Measurements from ENCODE around the gene ZNF398. TPM values are rescaled to one million over a fixed set of nuclear protein-coding genes. Genes with fewer than 3 reads are reported as not detected.

The ZNF398 gene
- total and polyA plus RNA-seq, 4 donors = 3.0 to 14.6 (median 8.4) TPM

DNA sequence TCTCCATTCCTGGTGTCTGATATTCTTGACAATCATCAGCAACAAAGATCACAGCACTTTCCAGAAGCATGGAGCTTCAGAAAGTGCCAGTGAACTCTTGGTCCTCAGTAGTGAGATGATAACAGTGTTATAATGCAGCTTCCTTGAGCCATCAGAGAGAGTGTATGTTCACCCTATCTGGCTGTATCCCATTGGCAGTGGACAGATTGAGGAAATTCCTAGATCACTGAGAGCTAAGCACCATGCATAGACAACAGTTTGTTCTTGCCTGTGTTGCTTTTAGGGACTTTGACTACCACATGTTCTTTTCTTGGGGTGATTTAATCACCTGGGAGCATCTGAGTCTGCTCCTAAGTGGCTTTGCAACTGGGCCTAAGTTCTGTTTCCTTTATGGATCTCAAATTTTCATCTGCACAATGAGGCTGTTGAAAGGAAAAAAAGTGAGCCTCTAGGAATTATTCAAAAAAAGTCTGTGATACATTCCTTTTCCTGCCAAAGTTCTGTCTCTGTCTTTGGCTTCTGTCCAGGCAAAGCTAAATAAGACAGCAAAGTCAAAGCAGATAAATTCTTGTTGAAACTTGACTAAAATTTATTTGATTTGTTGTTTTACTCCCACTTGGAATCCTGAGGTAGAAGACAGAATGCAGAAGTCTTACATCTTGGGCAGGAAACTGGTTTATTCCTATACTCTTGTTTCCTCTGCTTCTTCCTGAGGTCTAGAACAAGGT lies 33.6 kb downstream of the ZNF398 start:
- Histone ChIP-seq H3K27ac (ENCODE audit: low read depth in 1 of 2, low read length in 1 of 2) (no peak overlapping the region), H3K27me3 (ENCODE audit: control insufficient read depth in 3 of 3, insufficient read depth in 3 of 3, low read length in 2 of 3) (no peaks in the 10 kb centered on the region), H3K4me1 (ENCODE audit: control insufficient read depth in 5 of 5, insufficient read depth in 5 of 5, low read length in 5 of 5) (peaks cover 0 to 16% (median 3%) of the 10 kb centered on the region in 5 donors), H3K36me3 (ENCODE audit: control insufficient read depth in 4 of 4, insufficient read depth in 4 of 4, low read length in 4 of 4) (peaks cover 18 to 30% (median 22%) of the 10 kb centered on the region in 4 donors), H3K9ac (ENCODE audit: insufficient read depth in 1 of 2, low read length in 2 of 2) (no peak overlapping the region), H3K4me3 (no peak overlapping the region), H3K9me3 (ENCODE audit: control insufficient read depth in 4 of 4, insufficient read depth in 3 of 4, low read length in 3 of 4) (no peaks in the 10 kb centered on the region)
- DNase-seq (peak in 1 of 3 donors; percentile 35), ATAC-seq (ENCODE audit: insufficient read depth, low FRiP score) (no peak)
- TF ChIP-seq, protein P1, sequence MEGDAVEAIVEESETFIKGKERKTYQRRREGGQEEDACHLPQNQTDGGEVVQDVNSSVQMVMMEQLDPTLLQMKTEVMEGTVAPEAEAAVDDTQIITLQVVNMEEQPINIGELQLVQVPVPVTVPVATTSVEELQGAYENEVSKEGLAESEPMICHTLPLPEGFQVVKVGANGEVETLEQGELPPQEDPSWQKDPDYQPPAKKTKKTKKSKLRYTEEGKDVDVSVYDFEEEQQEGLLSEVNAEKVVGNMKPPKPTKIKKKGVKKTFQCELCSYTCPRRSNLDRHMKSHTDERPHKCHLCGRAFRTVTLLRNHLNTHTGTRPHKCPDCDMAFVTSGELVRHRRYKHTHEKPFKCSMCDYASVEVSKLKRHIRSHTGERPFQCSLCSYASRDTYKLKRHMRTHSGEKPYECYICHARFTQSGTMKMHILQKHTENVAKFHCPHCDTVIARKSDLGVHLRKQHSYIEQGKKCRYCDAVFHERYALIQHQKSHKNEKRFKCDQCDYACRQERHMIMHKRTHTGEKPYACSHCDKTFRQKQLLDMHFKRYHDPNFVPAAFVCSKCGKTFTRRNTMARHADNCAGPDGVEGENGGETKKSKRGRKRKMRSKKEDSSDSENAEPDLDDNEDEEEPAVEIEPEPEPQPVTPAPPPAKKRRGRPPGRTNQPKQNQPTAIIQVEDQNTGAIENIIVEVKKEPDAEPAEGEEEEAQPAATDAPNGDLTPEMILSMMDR (IDR thresholded peaks at IDR 0.05; ENCODE audit: control extremely low read depth, extremely low read depth) = no peak

DNA sequence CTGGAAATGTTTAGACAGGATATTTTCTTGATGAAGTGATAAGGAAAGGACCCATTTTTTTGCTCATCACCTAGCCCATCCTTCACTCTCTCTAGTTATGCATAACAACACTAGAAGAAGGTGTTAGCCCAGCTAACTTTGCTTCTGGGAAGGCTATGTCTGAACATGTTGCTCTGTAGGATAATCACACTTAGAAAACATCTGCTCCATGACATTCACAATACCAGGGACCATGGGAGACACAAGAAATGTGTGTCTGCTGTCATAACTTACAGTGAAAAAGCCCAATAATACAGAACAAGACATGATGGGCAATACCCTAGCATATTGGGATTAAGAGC lies 34.2 kb downstream of the ZNF398 start:
- TF ChIP-seq, protein P1 (IDR thresholded peaks at IDR 0.05; ENCODE audit: control extremely low read depth, extremely low read depth) = no peak
- no peaks in the 10 kb centered on the region for H3K9me3 ChIP-seq (ENCODE audit: control insufficient read depth in 4 of 4, insufficient read depth in 3 of 4, low read length in 3 of 4)
- no peak overlapping the region for H3K9ac ChIP-seq (ENCODE audit: insufficient read depth in 1 of 2, low read length in 2 of 2)
- H3K27ac ChIP-seq (ENCODE audit: low read depth in 1 of 2, low read length in 1 of 2) = no peak overlapping the region
- H3K4me3 ChIP-seq = no peak overlapping the region
- peaks cover 18 to 25% (median 21%) of the 10 kb centered on the region in 4 donors for H3K36me3 ChIP-seq (ENCODE audit: control insufficient read depth in 4 of 4, insufficient read depth in 4 of 4, low read length in 4 of 4)
- ATAC-seq (ENCODE audit: insufficient read depth, low FRiP score) (no peak), DNase-seq (no peak)
- H3K27me3 ChIP-seq (ENCODE audit: control insufficient read depth in 3 of 3, insufficient read depth in 3 of 3, low read length in 2 of 3) = no peaks in the 10 kb centered on the region
- H3K4me1 ChIP-seq (ENCODE audit: control insufficient read depth in 5 of 5, insufficient read depth in 5 of 5, low read length in 5 of 5) = peaks cover 0 to 16% (median 3%) of the 10 kb centered on the region in 5 donors

DNA sequence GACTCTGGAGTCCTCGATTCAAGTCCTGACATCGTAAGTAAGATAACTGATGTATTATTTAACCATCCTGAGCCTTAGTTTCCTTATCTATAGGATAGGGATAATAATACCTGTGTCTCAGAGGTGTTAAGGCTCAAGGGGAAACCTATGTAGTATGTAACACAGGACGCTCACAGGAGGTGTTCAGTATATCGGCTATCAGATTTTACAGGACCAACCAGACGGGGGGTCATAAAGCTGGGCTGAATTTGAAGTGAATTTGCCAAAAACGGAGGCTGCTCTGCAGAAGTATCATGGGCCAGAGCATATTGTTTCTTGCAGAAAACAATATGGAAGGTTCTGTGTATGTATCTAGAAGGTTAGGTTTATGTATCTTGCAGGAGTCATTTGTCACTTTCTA lies 37.0 kb downstream of the ZNF398 start:
- Histone ChIP-seq H3K27me3 (ENCODE audit: control insufficient read depth in 3 of 3, insufficient read depth in 3 of 3, low read length in 2 of 3) (no peaks in the 10 kb centered on the region), H3K4me3 (no peak overlapping the region), H3K9ac (ENCODE audit: insufficient read depth in 1 of 2, low read length in 2 of 2) (no peak overlapping the region), H3K27ac (ENCODE audit: low read depth in 1 of 2, low read length in 1 of 2) (no peak overlapping the region), H3K36me3 (ENCODE audit: control insufficient read depth in 4 of 4, insufficient read depth in 4 of 4, low read length in 4 of 4) (peaks cover 6 to 13% (median 8%) of the 10 kb centered on the region in 4 donors), H3K9me3 (ENCODE audit: control insufficient read depth in 4 of 4, insufficient read depth in 3 of 4, low read length in 3 of 4) (no peaks in the 10 kb centered on the region), H3K4me1 (ENCODE audit: control insufficient read depth in 5 of 5, insufficient read depth in 5 of 5, low read length in 5 of 5) (peaks cover 0 to 16% (median 3%) of the 10 kb centered on the region in 5 donors)
- no peak for ATAC-seq (ENCODE audit: insufficient read depth, low FRiP score)
- DNase-seq = no peak
- TF ChIP-seq, protein P1 (IDR thresholded peaks at IDR 0.05; ENCODE audit: control extremely low read depth, extremely low read depth) = no peak
- WGBS, 2 donors = 94 to 97% methylated on average over 6 of the region's 6 CpGs

DNA sequence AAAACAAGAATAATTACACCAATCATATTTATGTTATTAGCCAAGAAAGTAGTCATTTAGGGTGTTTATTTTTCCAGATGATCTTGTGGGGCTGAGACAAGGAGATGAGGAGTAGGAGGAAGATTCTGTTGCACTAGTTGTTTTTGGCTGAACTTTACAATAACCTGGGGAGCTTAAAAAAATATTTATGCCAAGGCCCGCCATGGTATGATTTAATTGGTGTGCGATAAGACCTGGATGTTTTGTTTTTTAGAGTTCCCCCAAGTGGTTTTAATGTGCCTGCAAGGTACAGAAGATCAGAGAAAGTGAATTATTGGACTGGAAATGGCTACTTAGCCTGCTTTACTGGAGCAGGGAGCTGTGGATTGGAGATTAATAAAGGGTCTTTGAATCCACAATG lies 41.0 kb downstream of the ZNF398 start:
- TF ChIP-seq, protein P1 (IDR thresholded peaks at IDR 0.05; ENCODE audit: control extremely low read depth, extremely low read depth) = no peak
- ATAC-seq (ENCODE audit: insufficient read depth, low FRiP score) (no peak), DNase-seq (no peak)
- no peak overlapping the region for H3K9ac ChIP-seq (ENCODE audit: insufficient read depth in 1 of 2, low read length in 2 of 2)
- H3K27me3 ChIP-seq (ENCODE audit: control insufficient read depth in 3 of 3, insufficient read depth in 3 of 3, low read length in 2 of 3) = peaks cover 0 to 12% (median 0%) of the 10 kb centered on the region in 3 donors
- H3K36me3 ChIP-seq (ENCODE audit: control insufficient read depth in 4 of 4, insufficient read depth in 4 of 4, low read length in 4 of 4) = no peaks in the 10 kb centered on the region
- no peaks in the 10 kb centered on the region for H3K4me1 ChIP-seq (ENCODE audit: control insufficient read depth in 5 of 5, insufficient read depth in 5 of 5, low read length in 5 of 5)
- H3K9me3 ChIP-seq (ENCODE audit: control insufficient read depth in 4 of 4, insufficient read depth in 3 of 4, low read length in 3 of 4) = no peaks in the 10 kb centered on the region
- no peak overlapping the region for H3K27ac ChIP-seq (ENCODE audit: low read depth in 1 of 2, low read length in 1 of 2)
- WGBS, 2 donors = 80 to 83% methylated on average over 2 of the region's 2 CpGs
- no peak overlapping the region for H3K4me3 ChIP-seq

Data from lung (tissue), 12 donors.